Right atrium auricular region (tissue), 2 donors: ENCODE results near the gene SARS1. TPM values are rescaled to one million over a fixed set of nuclear protein-coding genes. Genes with fewer than 3 reads are reported as not detected.

ENCODE experiments used
- DNase-seq: peaks from one replicate; pipeline ENCODE4 v3.0.0-alpha.2; 2019; ENCODE audit warnings: low spot score
- H3K27ac ChIP-seq, 2 donors: fragments of 200-600 bp; sonication (generic); 1 replicate in 1 of 2; 2 replicates in 1 of 2; pipeline ENCODE4 v1.5.1; 2016 to 2019
- H3K27me3 ChIP-seq, 2 donors: fragments of 200-600 bp; sonication (generic); one replicate each; pipeline versions ENCODE4 v1.5.1 to v1.6.0; 2017 to 2019
- H3K36me3 ChIP-seq: fragments of 200-600 bp; sonication (generic); one replicate; pipeline ENCODE4 v1.5.1; 2016
- H3K4me1 ChIP-seq, 2 donors: fragments of 200-600 bp; sonication (generic); one replicate each; pipeline versions ENCODE4 v1.5.1 to v1.6.0; 2017 to 2019
- H3K4me3 ChIP-seq, 2 donors: fragments of 200-600 bp; sonication (generic); 1 replicate in 1 of 2; 2 replicates in 1 of 2; pipeline ENCODE4 v1.5.1; 2017 to 2019; ENCODE audit warnings: mild to moderate bottlenecking in 1 of 2, moderate library complexity in 1 of 2
- H3K9me3 ChIP-seq, 2 donors: fragments of 200-600 bp; sonication (generic); one replicate each; pipeline ENCODE4 v1.5.1; 2019
- CTCF ChIP-seq, 2 donors: fragments of 200-600 bp; sonication (generic); IDR thresholded peaks; one replicate each; pipeline ENCODE4 v1.5.1; 2019; ENCODE audit warnings: antibody characterized with exemption in 2 of 2
- total RNA-seq, 2 donors: library from RNA; depleted of rRNA; stranded (reverse); fragments of >200 nt; gene quantifications; one replicate each; pipeline ENCODE4 v1.1.0, GENCODE V29; 2016

The SARS1 gene
- total RNA-seq, 2 donors from 2014 or later, result 108 to 130 TPM

GRCh38 chr1:109261578-109261977 is 47.9 kb downstream of the SARS1 start:
- Histone ChIP-seq H3K9me3 (no peaks in the 10 kb centered on the region), H3K27me3 (no peaks in the 10 kb centered on the region), H3K27ac (no peak overlapping the region), H3K4me3 (no peak overlapping the region), H3K4me1 (peaks cover 0 to 13% of the 10 kb centered on the region in 2 donors), H3K36me3 (peaks cover 10% of the 10 kb centered on the region)
- no peak for TF ChIP-seq CTCF (IDR thresholded peaks at IDR 0.05)
- DNase-seq, result no peak

- no peak for TF ChIP-seq CTCF (IDR thresholded peaks at IDR 0.05)
- H3K27ac ChIP-seq, result no peak overlapping the region
- peaks cover 10% of the 10 kb centered on the region for H3K36me3 ChIP-seq
Measured at GRCh38 chr1:109262231-109263055, 48.7 kb downstream of the SARS1 start.

GRCh38 chr1:109263234-109263596 is 49.5 kb downstream of the SARS1 start:
- H3K4me1 ChIP-seq, result peaks cover 0 to 13% of the 10 kb centered on the region in 2 donors
- no peak for DNase-seq
- H3K27me3 ChIP-seq, result no peaks in the 10 kb centered on the region
- TF ChIP-seq CTCF (IDR thresholded peaks at IDR 0.05), result no peak
- no peak overlapping the region for H3K27ac ChIP-seq
- peaks cover 10% of the 10 kb centered on the region for H3K36me3 ChIP-seq
- no peak overlapping the region for H3K4me3 ChIP-seq
- no peaks in the 10 kb centered on the region for H3K9me3 ChIP-seq

More at GRCh38 chr1:109262231-109263055, 48.7 kb downstream of the SARS1 start:
- H3K27me3 ChIP-seq, result no peaks in the 10 kb centered on the region
- H3K4me1 ChIP-seq, result peaks cover 0 to 13% of the 10 kb centered on the region in 2 donors
- DNase-seq, result no peak
- no peak overlapping the region for H3K4me3 ChIP-seq
- H3K9me3 ChIP-seq, result no peaks in the 10 kb centered on the region

- no peaks in the 10 kb centered on the region for H3K27me3 ChIP-seq
- peak; percentile 83 for DNase-seq
- peaks cover 0 to 13% of the 10 kb centered on the region in 2 donors for H3K4me1 ChIP-seq
- no peaks in the 10 kb centered on the region for H3K9me3 ChIP-seq
- peak; percentile 80 to 93 for TF ChIP-seq CTCF (IDR thresholded peaks at IDR 0.05)
- no peak overlapping the region for H3K27ac ChIP-seq
- no peak overlapping the region for H3K4me3 ChIP-seq
- H3K36me3 ChIP-seq, result peaks cover 6% of the 10 kb centered on the region
Measured at GRCh38 chr1:109263597-109264378, 50.1 kb downstream of the SARS1 start.

GRCh38 chr1:109264379-109264755 is 50.6 kb downstream of the SARS1 start:
- no peak for TF ChIP-seq CTCF (IDR thresholded peaks at IDR 0.05)
- H3K36me3 ChIP-seq, result peaks cover 4% of the 10 kb centered on the region
- DNase-seq, result no peak

More at GRCh38 chr1:109264379-109264755, 50.6 kb downstream of the SARS1 start:
- Histone ChIP-seq H3K9me3 (no peaks in the 10 kb centered on the region), H3K4me3 (no peak overlapping the region), H3K27ac (no peak overlapping the region), H3K27me3 (no peaks in the 10 kb centered on the region), H3K4me1 (peaks cover 0 to 13% of the 10 kb centered on the region in 2 donors)
